HG03558 (cell line): ENCODE data around the gene C17orf75.

Experiments used
- ATAC-seq: cut with Tn5 transposase; IDR thresholded peaks from one replicate; pipeline ENCODE4 v1.9.1; 2021; ENCODE audit warnings: moderate number of reproducible peaks; ENCODE audit not compliant: unreplicated experiment; ENCODE audit errors: extremely low read depth

The C17orf75 gene

GRCh38 chr17:32279891-32280716, 61.9 kb downstream of the C17orf75 start:
- no peak for ATAC-seq

GRCh38 chr17:32278815-32279214, 63.2 kb downstream of the C17orf75 start:
- no peak for ATAC-seq
